ENCODE results near the gene GJC2.

GRCh38 chr1:228131766-228132165 is 18.0 kb upstream of the GJC2 start:
- TF ChIP-seq CTCF (IDR thresholded peaks at IDR 0.05) (no peak), POLR2AphosphoS5 (IDR thresholded peaks at IDR 0.05) (no peak), EP300 (IDR thresholded peaks at IDR 0.05) (no peak)

All from gastroesophageal sphincter (tissue), 3 donors.